GM12878 (cell line): ENCODE results near the gene SLAMF1. TPM values are rescaled to one million over a fixed set of nuclear protein-coding genes. Genes with fewer than 3 reads are reported as not detected.

Experiments used
- EP300 ChIP-seq, 2 experiments: fragments of 150-350 bp in 1 of 2; IDR thresholded peaks; 2 replicates each; pipeline ENCODE4 v1.6.1; 2011 to 2012; ENCODE audit warnings: low read depth in 2 of 2, low read length in 2 of 2, borderline replicate concordance in 1 of 2, improper control_type of control experiment in 1 of 2, inconsistent platforms in 1 of 2; ENCODE audit not compliant: control insufficient read depth in 1 of 2
- KDM1A ChIP-seq: fragments of 200-600 bp; sonication (generic); IDR thresholded peaks from 2 replicates; pipeline ENCODE4 v1.6.1; 2016; ENCODE audit warnings: borderline replicate concordance
- PAX5 ChIP-seq: IDR thresholded peaks from 2 replicates; pipeline ENCODE4 v1.6.1; 2011; ENCODE audit warnings: low read depth, low read length, borderline replicate concordance
- PAX8 ChIP-seq: fragments of 450-650 bp; IDR thresholded peaks from 2 replicates; pipeline ENCODE4 v1.6.1; 2017; ENCODE audit warnings: mild to moderate bottlenecking, moderate library complexity
- PML ChIP-seq: IDR thresholded peaks from 2 replicates; pipeline ENCODE4 v1.6.1; 2012; ENCODE audit warnings: low read length, inconsistent platforms
- SREBF2 ChIP-seq: IDR thresholded peaks from 2 replicates; pipeline ENCODE4 v1.6.1; 2012; ENCODE audit warnings: mild to moderate bottlenecking, low read length
- TAF1 ChIP-seq: IDR thresholded peaks from 2 replicates; pipeline ENCODE4 v1.6.1; 2011; ENCODE audit warnings: mild to moderate bottlenecking, low read depth, low read length, borderline replicate concordance
- TARDBP ChIP-seq: IDR thresholded peaks from 2 replicates; pipeline ENCODE4 v1.6.1; 2016; ENCODE audit warnings: borderline replicate concordance
- ZSCAN29 ChIP-seq: fragments of 450-650 bp; IDR thresholded peaks from 2 replicates; pipeline ENCODE4 v1.6.1; 2017; ENCODE audit warnings: mild to moderate bottlenecking, moderate library complexity
- polyA plus RNA-seq, 11 experiments: library from polyadenylated mRNA; depleted of rRNA in 4 of 11; unstranded in 6 of 11; stranded (reverse) in 5 of 11; fragments of >200 nt; fragmentation: Nextera tagmentation in 4 of 11; fragmentation: Illumina TruSeq in 1 of 11; extraction: Ambion mirVana in 4 of 11; extraction: Trizol in 1 of 11; gene quantifications; 1 replicate in 1 of 11; 2 replicates in 10 of 11; pipeline versions ENCODE4 v1.2.1 to v1.2.3, GENCODE V29; 2011 to 2016; ENCODE audit warnings: inconsistent platforms in 2 of 11, missing spikeins in 2 of 11, low read depth in 1 of 11
- total RNA-seq, 4 experiments: library from RNA; depleted of rRNA in 3 of 4; stranded (reverse); fragments of >200 nt in 3 of 4; fragmentation: Illumina TruSeq in 1 of 4; extraction: Trizol in 1 of 4; gene quantifications; 2 replicates each; pipeline versions ENCODE4 v1.2.1 to v1.2.3, GENCODE V29; 2013 to 2021
- TF ChIP-seq, protein P1 (sequence below): fragments of 150-350 bp; IDR thresholded peaks from 2 replicates; pipeline ENCODE4 v1.6.1; 2014; ENCODE audit warnings: mild to moderate bottlenecking, low read depth, low read length
- TF ChIP-seq, protein P2 (sequence below): IDR thresholded peaks from 2 replicates; pipeline ENCODE4 v1.6.1; 2012; ENCODE audit warnings: low read length, inconsistent platforms
- TF ChIP-seq, protein P3 (sequence below): fragments of 450-650 bp; IDR thresholded peaks from 2 replicates; pipeline ENCODE4 v1.6.1; 2016; ENCODE audit warnings: mild to moderate bottlenecking
- TF ChIP-seq, protein P4 (sequence below): fragments of 150-350 bp; IDR thresholded peaks from 2 replicates; pipeline ENCODE4 v1.6.1; 2016; ENCODE audit warnings: low read depth, low read length
- TF ChIP-seq, protein P5 (sequence below): fragments of 450-650 bp; IDR thresholded peaks from 2 replicates; pipeline ENCODE4 v1.6.1; 2018; ENCODE audit warnings: mild to moderate bottlenecking, low read depth, moderate library complexity; ENCODE audit not compliant: partially characterized antibody
- TF ChIP-seq, protein P6 (sequence below): IDR thresholded peaks from 2 replicates; pipeline ENCODE4 v1.6.1; 2012; ENCODE audit warnings: low read depth, low read length, improper control_type of control experiment

The SLAMF1 gene
- total and polyA plus RNA-seq, 10 of the 15 experiments (the other 5 are each of a cell fraction or from before 2014, with no cell fraction given) = 87.3 to 260 (median 131) TPM

DNA sequence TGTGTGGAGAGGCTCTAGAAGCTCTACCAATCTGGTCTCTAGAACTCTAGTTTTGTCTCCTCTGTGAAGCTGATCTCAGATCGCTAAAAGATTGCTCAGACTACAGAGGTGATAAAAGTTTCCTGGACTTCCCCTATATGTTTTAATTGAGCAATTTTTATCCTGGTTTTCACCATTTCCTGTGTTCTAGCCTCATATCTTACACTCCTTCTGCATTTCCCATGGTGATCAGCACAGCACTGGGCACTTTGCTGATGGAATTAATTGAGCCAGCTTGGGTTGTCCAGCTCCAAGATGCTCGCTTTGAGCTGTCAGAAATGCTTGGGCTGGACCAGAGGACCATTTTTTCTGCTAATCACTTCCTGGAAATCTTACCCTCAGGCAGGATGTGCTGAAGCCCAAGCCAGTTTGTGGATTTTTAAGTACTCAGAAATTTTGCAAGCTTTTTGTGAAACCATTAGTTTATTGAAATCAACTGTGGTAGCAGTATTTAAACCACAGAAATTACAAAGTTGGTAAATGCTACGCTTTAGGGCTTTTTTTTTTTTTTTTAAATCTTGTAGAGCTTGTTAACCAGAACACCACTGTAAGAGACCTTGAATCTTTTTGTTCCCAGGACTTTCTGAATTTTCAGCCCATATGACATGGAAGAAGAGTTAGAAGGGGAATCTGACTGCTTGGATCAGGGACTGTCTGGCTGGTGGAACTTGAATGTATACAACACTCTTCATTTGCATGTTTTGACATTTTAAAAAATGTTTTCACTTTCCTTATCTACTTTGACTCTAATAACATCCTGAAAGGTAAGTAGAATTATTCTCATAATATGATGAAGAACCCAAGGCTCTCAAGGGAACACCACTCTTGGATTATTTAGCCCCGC lies 36.4 kb upstream of the SLAMF1 start (continued):
- TF ChIP-seq, protein P1, sequence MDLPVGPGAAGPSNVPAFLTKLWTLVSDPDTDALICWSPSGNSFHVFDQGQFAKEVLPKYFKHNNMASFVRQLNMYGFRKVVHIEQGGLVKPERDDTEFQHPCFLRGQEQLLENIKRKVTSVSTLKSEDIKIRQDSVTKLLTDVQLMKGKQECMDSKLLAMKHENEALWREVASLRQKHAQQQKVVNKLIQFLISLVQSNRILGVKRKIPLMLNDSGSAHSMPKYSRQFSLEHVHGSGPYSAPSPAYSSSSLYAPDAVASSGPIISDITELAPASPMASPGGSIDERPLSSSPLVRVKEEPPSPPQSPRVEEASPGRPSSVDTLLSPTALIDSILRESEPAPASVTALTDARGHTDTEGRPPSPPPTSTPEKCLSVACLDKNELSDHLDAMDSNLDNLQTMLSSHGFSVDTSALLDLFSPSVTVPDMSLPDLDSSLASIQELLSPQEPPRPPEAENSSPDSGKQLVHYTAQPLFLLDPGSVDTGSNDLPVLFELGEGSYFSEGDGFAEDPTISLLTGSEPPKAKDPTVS = no peak
- TF ChIP-seq SREBF2 = no peak
- TF ChIP-seq, protein P2, sequence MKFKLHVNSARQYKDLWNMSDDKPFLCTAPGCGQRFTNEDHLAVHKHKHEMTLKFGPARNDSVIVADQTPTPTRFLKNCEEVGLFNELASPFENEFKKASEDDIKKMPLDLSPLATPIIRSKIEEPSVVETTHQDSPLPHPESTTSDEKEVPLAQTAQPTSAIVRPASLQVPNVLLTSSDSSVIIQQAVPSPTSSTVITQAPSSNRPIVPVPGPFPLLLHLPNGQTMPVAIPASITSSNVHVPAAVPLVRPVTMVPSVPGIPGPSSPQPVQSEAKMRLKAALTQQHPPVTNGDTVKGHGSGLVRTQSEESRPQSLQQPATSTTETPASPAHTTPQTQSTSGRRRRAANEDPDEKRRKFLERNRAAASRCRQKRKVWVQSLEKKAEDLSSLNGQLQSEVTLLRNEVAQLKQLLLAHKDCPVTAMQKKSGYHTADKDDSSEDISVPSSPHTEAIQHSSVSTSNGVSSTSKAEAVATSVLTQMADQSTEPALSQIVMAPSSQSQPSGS = 0 out of 2 replicates have a peak, but pooled peaks have one; percentile 14
- TF ChIP-seq, protein P3, sequence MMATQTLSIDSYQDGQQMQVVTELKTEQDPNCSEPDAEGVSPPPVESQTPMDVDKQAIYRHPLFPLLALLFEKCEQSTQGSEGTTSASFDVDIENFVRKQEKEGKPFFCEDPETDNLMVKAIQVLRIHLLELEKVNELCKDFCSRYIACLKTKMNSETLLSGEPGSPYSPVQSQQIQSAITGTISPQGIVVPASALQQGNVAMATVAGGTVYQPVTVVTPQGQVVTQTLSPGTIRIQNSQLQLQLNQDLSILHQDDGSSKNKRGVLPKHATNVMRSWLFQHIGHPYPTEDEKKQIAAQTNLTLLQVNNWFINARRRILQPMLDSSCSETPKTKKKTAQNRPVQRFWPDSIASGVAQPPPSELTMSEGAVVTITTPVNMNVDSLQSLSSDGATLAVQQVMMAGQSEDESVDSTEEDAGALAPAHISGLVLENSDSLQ = no peak
- no peak for TF ChIP-seq KDM1A
- TF ChIP-seq ZSCAN29 = no peak
- TF ChIP-seq PAX8 = no peak
- TF ChIP-seq TAF1 = no peak
- TF ChIP-seq, protein P4, sequence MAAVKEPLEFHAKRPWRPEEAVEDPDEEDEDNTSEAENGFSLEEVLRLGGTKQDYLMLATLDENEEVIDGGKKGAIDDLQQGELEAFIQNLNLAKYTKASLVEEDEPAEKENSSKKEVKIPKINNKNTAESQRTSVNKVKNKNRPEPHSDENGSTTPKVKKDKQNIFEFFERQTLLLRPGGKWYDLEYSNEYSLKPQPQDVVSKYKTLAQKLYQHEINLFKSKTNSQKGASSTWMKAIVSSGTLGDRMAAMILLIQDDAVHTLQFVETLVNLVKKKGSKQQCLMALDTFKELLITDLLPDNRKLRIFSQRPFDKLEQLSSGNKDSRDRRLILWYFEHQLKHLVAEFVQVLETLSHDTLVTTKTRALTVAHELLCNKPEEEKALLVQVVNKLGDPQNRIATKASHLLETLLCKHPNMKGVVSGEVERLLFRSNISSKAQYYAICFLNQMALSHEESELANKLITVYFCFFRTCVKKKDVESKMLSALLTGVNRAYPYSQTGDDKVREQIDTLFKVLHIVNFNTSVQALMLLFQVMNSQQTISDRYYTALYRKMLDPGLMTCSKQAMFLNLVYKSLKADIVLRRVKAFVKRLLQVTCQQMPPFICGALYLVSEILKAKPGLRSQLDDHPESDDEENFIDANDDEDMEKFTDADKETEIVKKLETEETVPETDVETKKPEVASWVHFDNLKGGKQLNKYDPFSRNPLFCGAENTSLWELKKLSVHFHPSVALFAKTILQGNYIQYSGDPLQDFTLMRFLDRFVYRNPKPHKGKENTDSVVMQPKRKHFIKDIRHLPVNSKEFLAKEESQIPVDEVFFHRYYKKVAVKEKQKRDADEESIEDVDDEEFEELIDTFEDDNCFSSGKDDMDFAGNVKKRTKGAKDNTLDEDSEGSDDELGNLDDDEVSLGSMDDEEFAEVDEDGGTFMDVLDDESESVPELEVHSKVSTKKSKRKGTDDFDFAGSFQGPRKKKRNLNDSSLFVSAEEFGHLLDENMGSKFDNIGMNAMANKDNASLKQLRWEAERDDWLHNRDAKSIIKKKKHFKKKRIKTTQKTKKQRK = no peak
- no peak for TF ChIP-seq PAX5
- no peak for TF ChIP-seq EP300 (IDR thresholded peaks at IDR 0.05; ENCODE audit: borderline replicate concordance in 1 of 2, control insufficient read depth in 1 of 2, low read depth in 2 of 2, low read length in 2 of 2)
- 0 out of 2 replicates have a peak, but pooled peaks have one; percentile 41 for TF ChIP-seq PML
- TF ChIP-seq, protein P5, sequence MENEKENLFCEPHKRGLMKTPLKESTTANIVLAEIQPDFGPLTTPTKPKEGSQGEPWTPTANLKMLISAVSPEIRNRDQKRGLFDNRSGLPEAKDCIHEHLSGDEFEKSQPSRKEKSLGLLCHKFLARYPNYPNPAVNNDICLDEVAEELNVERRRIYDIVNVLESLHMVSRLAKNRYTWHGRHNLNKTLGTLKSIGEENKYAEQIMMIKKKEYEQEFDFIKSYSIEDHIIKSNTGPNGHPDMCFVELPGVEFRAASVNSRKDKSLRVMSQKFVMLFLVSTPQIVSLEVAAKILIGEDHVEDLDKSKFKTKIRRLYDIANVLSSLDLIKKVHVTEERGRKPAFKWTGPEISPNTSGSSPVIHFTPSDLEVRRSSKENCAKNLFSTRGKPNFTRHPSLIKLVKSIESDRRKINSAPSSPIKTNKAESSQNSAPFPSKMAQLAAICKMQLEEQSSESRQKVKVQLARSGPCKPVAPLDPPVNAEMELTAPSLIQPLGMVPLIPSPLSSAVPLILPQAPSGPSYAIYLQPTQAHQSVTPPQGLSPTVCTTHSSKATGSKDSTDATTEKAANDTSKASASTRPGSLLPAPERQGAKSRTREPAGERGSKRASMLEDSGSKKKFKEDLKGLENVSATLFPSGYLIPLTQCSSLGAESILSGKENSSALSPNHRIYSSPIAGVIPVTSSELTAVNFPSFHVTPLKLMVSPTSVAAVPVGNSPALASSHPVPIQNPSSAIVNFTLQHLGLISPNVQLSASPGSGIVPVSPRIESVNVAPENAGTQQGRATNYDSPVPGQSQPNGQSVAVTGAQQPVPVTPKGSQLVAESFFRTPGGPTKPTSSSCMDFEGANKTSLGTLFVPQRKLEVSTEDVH = peak; percentile 58
- TF ChIP-seq, protein P6, sequence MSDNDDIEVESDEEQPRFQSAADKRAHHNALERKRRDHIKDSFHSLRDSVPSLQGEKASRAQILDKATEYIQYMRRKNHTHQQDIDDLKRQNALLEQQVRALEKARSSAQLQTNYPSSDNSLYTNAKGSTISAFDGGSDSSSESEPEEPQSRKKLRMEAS = no peak
- TF ChIP-seq TARDBP = no peak
